Thyroid gland (tissue), 4 donors: Measurements from ENCODE around the gene SSPN.

Experiments
- CTCF ChIP-seq, 6 experiments: fragments of 200-600 bp in 3 of 6; fragments of 450-650 bp in 3 of 6; sonication (generic) in 3 of 6; IDR thresholded peaks; one replicate each; pipeline ENCODE4 v1.5.1; 2016 to 2019; ENCODE audit warnings: antibody characterized with exemption in 6 of 6, mild to moderate bottlenecking in 2 of 6, inconsistent platforms in 1 of 6, moderate library complexity in 1 of 6
- POLR2A ChIP-seq, 2 donors: fragments of 450-650 bp; IDR thresholded peaks; one replicate each; pipeline ENCODE4 v1.6.1; 2017; ENCODE audit warnings: antibody characterized with exemption in 2 of 2, mild to moderate bottlenecking in 2 of 2, moderate library complexity in 1 of 2

DNA sequence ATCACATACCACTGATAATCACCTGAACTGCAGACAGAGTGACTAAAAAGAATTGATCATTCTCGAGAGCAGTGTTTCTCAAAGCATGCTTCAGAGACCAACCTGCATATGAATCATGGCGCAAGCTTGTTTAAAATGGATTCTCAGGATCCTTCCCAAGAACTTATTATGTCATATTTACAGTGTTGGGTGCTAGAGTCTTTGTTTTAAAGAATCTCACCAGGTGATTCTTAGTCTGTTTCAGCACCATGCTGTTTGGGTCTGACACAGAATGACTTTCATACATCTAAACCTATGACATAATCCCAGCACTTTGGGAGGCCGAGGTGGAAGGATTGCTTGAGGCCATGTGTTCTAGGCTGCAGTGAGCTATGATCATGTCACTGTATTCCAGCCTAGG lies 31.3 kb upstream of the SSPN start:
- no peak for TF ChIP-seq POLR2A (IDR thresholded peaks at IDR 0.05)
- no peak for TF ChIP-seq CTCF (IDR thresholded peaks at IDR 0.05)
